NCI-H128 (cell line): Measurements from ENCODE around the gene RNF17.

Source experiments
- DNase-seq: peaks from one replicate; lab custom pipeline; 2025; ENCODE audit not compliant: unreplicated experiment; lab: John Stamatoyannopoulos, UW

The RNF17 gene

DNA sequence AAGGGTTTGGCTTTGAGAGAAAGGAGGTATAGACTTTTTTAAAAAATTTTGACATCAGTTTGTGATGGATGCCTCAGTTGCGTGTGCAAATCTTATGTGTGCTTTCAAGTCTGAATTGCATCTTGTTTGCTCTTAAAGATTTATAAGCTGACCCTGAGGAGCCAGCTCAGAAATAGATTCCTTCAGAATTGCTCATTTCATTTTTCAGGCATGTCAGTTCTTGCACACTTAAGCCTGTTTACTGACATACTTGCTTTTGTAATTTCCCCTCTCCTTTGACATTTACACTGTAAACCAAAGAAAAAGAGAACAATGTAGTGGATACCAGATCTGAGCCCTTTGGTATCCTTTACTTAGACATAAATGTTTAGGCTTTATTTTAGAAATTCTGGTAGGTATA, 87.6 kb downstream of the RNF17 start:
- DNase-seq: no peak

DNA sequence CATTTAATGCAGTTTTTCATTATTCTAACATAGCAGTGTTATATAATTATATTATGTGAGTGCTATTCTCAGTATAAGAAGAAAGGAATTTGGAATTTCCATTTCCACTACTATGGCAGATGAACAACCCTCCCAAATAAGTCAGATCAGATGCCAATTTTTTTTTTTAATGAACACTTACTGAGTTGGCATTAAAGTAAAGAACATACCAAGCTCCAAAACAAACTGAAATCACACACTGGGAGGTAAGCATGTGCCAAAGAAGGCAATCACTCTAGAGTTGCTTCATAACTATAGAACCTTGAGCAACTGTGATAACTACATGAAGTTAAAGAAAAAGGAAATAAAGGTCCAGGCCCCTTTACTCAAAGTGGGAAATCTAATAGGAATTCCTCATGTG, 90.3 kb downstream of the RNF17 start:
- no peak for DNase-seq

DNA sequence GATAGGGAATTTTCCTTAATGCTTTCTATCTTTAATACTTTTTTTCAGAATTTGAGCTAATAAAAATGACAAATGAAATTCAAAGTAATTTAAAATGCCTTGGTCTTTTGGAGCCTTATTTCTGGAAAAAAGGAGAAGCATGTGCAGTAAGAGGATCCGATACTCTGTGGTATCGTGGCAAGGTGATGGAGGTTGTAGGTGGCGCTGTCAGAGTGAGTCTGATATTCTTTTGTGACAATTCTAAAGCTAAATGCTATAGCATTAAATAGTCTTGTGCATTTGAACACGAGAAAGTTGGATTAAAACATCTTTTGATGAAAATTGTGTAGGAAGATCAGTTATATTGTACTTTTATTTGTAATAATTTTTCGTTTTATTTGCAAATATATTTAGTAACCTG, 95.0 kb downstream of the RNF17 start:
- no peak for DNase-seq

DNA sequence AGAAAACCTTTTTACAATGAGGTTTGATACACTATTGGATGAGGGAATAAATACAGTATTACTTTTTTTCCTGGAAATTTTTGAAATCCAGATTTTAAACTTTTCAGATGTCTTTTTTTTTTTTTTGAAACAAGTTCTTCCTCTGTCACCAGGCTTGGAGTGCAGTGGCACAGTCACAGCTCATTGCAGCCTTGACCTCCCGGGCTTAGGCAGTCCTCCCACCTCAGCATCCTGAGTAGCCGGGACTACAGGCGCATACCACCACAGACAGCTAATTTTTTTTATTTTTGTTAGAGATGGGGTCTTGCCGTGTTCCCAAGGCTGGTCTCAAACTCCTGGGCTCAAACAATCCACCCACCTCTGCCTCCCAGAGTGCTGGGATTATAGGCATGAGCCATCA, 96.8 kb downstream of the RNF17 start:
- no peak for DNase-seq

DNA sequence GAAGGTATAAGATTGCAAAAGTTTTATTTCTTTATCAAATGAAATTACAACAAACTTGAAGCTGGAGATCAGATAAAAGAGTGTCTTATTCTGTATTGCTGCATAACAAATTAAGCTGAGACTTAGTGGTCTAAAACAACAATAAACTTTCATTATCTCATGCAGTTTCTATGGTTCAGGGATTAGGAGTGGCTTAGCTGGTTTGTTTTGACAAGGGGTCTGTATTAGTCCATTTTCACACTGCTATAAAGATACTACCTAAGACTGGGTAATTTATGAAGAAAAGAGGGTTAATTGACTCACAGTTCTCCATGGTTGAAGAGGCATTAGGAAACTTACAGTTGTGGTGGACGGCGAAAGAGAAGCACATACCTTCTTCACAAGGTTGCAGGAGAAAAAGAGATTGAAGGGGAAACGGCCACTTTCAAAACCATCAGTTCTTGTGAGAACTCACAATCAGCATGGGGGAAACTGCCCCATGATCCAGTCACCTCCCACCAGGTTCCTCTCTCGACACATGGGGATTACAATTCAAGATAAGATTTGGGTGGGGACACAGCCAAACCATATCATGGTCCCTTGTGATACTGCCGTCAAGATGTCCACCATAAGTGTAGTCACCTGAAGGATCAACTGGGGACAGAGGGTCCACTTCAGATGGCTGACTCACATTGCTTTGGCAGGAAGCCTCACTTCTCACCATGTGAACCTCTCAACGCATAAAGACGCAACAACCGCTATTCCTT, 97.8 kb downstream of the RNF17 start:
- DNase-seq: no peak

- DNase-seq: no peak
Measured at GRCh38 chr13:24863748-24864540, 100.0 kb downstream of the RNF17 start.

- no peak for DNase-seq
Measured at GRCh38 chr13:24864579-24864978, 100.6 kb downstream of the RNF17 start.

- DNase-seq: no peak
Measured at GRCh38 chr13:24865163-24865953, 101.4 kb downstream of the RNF17 start.

GRCh38 chr13:24866488-24866887, 102.5 kb downstream of the RNF17 start:
- no peak for DNase-seq

DNA sequence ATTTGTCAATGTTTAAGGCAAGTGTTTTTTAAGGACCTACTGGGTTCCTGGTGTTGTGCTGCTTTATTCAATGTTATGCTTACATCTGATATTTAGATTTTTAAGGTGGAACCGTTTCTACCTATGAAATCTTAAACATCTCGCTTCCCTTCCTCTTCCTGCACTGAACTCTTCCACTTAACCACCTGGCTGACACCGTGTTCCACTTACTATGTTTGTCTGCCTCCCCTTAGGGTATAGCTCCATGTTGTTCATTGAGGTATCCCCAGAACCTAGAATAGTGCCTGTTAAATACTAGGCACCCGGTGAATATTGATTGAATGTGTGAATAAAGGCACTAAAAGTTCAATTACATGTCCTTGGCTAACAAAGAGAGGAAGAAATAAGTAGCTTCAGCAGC, 104.9 kb downstream of the RNF17 start:
- DNase-seq: no peak

DNA sequence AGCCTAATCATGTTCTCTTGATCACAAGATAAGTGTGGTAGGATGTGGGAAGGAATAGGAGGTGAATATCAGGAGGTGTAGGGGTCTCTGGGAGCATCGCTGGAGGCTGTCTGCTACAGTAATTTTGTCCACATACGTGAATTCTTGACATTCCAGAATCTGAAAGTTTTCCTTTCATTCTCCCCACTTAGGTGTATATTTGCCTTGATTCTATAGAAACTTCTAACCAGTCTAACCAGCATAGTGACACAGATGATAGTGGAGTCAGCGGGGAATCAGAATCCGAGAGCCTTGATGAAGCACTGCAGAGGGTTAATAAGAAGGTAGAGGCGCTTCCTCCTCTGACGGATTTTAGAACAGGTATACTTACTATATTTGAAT, 106.4 kb downstream of the RNF17 start:
- DNase-seq: no peak

DNA sequence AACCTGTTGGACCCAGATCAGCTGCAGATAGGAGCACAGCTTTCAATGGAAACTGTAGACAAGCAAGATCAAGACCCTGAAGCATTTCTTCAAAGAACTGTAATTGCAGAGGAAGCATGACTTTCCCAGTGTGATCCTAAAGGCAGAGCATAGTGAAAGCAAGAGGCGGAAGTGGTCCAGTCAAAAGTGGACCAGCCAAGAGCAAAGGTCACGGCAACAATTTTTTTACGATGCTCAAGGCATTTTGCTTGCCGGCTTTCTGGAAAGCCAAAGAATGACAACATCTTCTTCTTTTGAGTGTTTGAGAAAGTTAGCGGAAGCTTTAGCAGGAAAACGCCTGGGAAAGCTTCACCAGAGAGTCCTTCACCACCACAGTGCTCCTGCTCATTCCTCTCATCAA, 111.6 kb downstream of the RNF17 start:
- DNase-seq: no peak

GRCh38 chr13:24877531-24877930, 113.6 kb downstream of the RNF17 start:
- DNase-seq: no peak

DNA sequence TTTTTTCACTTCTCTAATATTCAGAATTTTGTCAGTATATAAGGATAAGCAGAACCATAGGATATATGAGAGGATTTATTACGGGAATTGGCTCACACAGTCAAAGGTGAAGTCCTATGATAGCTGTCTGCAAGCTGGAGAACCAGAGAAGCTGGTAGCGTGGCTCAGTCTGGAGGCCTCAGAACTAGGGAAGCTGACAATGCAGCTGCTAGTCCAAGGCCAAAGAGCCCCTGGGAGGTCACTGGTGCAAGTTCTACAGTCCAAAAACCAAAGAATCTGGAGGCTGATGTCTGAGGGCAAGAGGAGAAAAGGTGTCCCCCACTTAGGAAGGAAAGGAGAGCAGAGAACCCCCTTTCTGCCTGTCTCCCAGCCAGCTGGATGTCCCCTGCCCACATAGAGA, 114.4 kb downstream of the RNF17 start:
- DNase-seq: no peak

DNA sequence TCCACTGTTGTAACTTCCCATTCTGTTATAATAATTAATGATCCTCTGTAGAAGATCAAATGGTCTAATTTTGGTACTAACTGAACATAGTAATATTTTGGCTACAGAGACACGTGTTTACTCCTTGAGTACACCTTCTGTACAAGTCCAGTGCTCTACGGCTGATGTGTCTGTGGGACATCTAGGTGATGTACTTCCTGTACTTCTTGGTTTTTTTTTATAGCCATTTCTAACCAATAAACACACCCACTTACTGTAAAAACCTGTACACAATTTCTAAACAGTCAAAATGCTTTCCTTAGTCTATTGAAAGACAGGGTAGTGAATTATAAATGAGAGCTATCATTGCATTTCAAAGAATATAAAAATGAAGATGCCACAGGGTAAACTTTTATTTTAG, 118.7 kb downstream of the RNF17 start:
- DNase-seq: no peak

DNA sequence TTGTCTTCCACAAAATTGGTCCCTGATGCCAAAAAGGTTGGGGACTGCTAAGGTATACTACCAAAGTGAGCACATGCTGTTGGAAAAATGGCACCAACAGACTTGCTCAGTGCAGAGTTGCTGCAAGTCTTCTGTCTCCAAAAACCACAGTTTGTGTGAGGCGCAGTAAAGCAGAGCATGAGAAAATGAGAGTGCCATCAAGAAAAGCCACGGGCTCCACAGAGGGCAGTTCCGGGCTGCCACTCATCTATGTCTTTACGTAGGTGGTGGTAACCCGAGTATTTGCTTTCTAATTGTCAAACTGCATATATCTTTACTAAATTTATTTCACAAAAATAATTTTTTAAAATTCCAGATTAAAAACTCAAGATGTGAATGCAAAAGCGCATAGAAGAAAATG, 123.8 kb downstream of the RNF17 start:
- DNase-seq: no peak

GRCh38 chr13:24888291-24888931, 124.4 kb downstream of the RNF17 start:
- no peak for DNase-seq

DNA sequence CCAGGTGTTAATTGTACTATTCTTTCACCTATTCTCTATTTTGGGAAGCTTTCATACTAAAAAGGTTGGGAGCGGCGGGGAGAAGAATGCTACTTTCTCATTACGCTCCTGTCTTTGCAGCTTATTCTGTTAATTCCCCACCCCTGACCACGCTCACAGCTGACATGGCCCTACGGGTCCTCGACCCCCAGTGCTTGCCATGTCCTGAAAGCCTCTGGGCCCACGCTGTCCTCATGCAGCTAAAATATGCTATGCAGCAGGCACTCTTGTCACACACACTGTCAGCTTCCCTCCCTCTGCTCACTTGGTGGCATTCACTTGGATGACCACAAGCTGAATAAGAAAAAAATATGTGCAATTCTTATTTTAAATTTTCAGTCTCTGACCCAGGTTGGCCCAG, 126.3 kb downstream of the RNF17 start:
- DNase-seq: no peak

DNA sequence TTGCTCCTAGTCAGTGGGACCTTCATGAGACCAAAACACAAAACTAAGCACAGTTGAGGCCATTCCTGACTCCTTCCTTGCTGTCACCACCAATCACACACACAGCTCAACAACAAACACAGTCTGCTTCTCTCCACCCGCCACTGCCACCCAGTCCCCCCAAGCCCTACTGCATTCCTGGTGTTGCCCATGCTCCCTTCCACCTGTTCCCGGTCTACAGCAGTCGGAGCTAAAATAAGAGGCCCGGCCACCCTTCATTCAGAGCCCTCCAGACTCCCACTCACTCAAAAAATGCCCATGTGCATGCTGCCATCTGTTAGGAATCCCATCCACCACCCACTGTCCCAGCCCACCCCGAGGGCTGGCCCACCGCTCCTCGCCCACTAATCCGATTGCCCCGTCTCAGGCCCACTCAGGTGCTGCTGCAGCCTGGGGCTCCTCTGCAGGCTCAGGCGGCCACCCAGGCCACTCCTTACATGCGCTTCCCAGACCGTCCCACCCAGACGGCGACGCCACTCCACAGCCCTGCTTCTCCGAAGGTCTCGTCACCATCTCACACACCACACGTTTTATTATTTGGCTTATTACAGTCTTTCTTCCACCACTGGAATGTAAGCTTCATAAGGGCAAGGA, 127.6 kb downstream of the RNF17 start:
- DNase-seq: no peak

- DNase-seq: no peak
Measured at GRCh38 chr13:24892829-24893228, 128.9 kb downstream of the RNF17 start.

GRCh38 chr13:24893863-24894262, 129.9 kb downstream of the RNF17 start:
- no peak for DNase-seq
